Astrocyte (in vitro differentiated cells and primary cell): ENCODE measurements around the gene ARHGAP30. TPM values are rescaled to one million over a fixed set of nuclear protein-coding genes. Genes with fewer than 3 reads are reported as not detected.

Experiments
- DNase-seq: peaks from one replicate; pipeline ENCODE4 v3.0.0-alpha.2; 2010; ENCODE audit warnings: low read depth
- FAIRE-seq: peaks from 2 replicates; lab custom pipeline; 2011; peaks lifted over from hg19 to GRCh38; lab: Jason Lieb, UNC
- H2AFZ ChIP-seq: 2 replicates; pipeline ENCODE4 v1.6.0; 2012; ENCODE audit warnings: low read depth, low read length, inconsistent platforms
- H3K27ac ChIP-seq: 2 replicates; pipeline ENCODE4 v1.5.1; 2011; ENCODE audit warnings: low read depth, low read length, inconsistent platforms
- H3K27me3 ChIP-seq: 2 replicates; pipeline ENCODE4 v1.6.0; 2011; ENCODE audit warnings: low read length, inconsistent platforms; ENCODE audit not compliant: insufficient read depth
- H3K36me3 ChIP-seq: 2 replicates; pipeline ENCODE4 v1.5.1; 2011; ENCODE audit warnings: low read length, inconsistent platforms; ENCODE audit not compliant: insufficient read depth
- H3K4me1 ChIP-seq: 2 replicates; pipeline ENCODE4 v1.5.1; 2011; ENCODE audit warnings: low read length, inconsistent platforms; ENCODE audit not compliant: insufficient read depth
- H3K4me2 ChIP-seq: 2 replicates; pipeline ENCODE4 v1.6.0; 2012; ENCODE audit warnings: low read length, inconsistent platforms
- H3K4me3 ChIP-seq: 2 replicates; pipeline ENCODE4 v1.5.1; 2011; ENCODE audit warnings: low read depth, mild to moderate bottlenecking, low read length, inconsistent platforms; ENCODE audit not compliant: insufficient read depth
- H3K79me2 ChIP-seq: 2 replicates; pipeline ENCODE4 v1.6.0; 2012; ENCODE audit warnings: mild to moderate bottlenecking, low read length, inconsistent platforms; ENCODE audit not compliant: insufficient read depth
- H3K9ac ChIP-seq: 2 replicates; pipeline ENCODE4 v1.6.0; 2012; ENCODE audit warnings: mild to moderate bottlenecking, low read length, inconsistent platforms
- H3K9me3 ChIP-seq: 2 replicates; pipeline ENCODE4 v1.5.1; 2012; ENCODE audit warnings: low read depth, mild to moderate bottlenecking, low read length, inconsistent platforms; ENCODE audit not compliant: insufficient read depth
- H4K20me1 ChIP-seq: 2 replicates; pipeline ENCODE4 v1.6.0; 2012; ENCODE audit warnings: low read length, inconsistent platforms; ENCODE audit not compliant: insufficient read depth
- H3K27ac Mint-ChIP-seq: one replicate; pipeline ENCODE4 v1.8.0; 2021; ENCODE audit warnings: mild to moderate bottlenecking, mixed read lengths; ENCODE audit not compliant: unreplicated experiment
- H3K27me3 Mint-ChIP-seq: one replicate; pipeline ENCODE4 v1.8.0; 2021; ENCODE audit warnings: low read depth, mixed read lengths; ENCODE audit not compliant: unreplicated experiment
- H3K36me3 Mint-ChIP-seq: one replicate; pipeline ENCODE4 v1.8.0; 2021; ENCODE audit warnings: low read depth, mixed read lengths; ENCODE audit not compliant: unreplicated experiment
- H3K4me1 Mint-ChIP-seq: one replicate; pipeline ENCODE4 v1.8.0; 2021; ENCODE audit warnings: low read depth, mixed read lengths; ENCODE audit not compliant: unreplicated experiment
- H3K4me3 Mint-ChIP-seq: one replicate; pipeline ENCODE4 v1.8.0; 2021; ENCODE audit warnings: mild to moderate bottlenecking, moderate library complexity, mixed read lengths; ENCODE audit not compliant: unreplicated experiment
- H3K9me3 Mint-ChIP-seq: one replicate; pipeline ENCODE4 v1.8.0; 2021; ENCODE audit warnings: mild to moderate bottlenecking, mixed read lengths; ENCODE audit not compliant: unreplicated experiment
- CTCF ChIP-seq: IDR thresholded peaks from 2 replicates; pipeline ENCODE4 v1.5.1; 2011; ENCODE audit warnings: low read depth, mild to moderate bottlenecking, inconsistent platforms, low read length, moderate library complexity; ENCODE audit not compliant: insufficient read depth
- EZH2 ChIP-seq: IDR thresholded peaks from 2 replicates; pipeline ENCODE4 v1.6.1; 2012; ENCODE audit warnings: mild to moderate bottlenecking, low read length, inconsistent platforms; ENCODE audit not compliant: insufficient read depth
- total RNA-seq: library from RNA; stranded (reverse); gene quantifications from 2 replicates; pipeline ENCODE4 v1.2.1, GENCODE V29; 2021

ARHGAP30 gene
- total RNA-seq, 1 donor from 2014 or later, result 0.25 TPM

- no peak overlapping the region for H3K4me3 Mint-ChIP-seq
- no peak for TF ChIP-seq EZH2
- TF ChIP-seq CTCF, result no peak
- H2AFZ ChIP-seq, result no peak overlapping the region
These were observed 22.3 kb upstream of the ARHGAP30 start for GRCh38 chr1:161091796-161092507.

GRCh38 chr1:161091093-161091492 is 21.4 kb upstream of the ARHGAP30 start:
- Mint-ChIP-seq H3K9me3 (no peaks in the 10 kb centered on the region), H3K27me3 (no peaks in the 10 kb centered on the region), H3K4me1 (peaks cover 51% of the 10 kb centered on the region), H3K27ac (no peak overlapping the region), H3K36me3 (no peaks in the 10 kb centered on the region), H3K4me3 (no peak overlapping the region)
- no peak for DNase-seq
- Histone ChIP-seq H2AFZ (no peak overlapping the region), H3K4me2 (no peak overlapping the region), H3K27me3 (no peaks in the 10 kb centered on the region), H3K4me1 (peaks cover 13% of the 10 kb centered on the region), H3K4me3 (no peak overlapping the region), H3K27ac (no peak overlapping the region), H3K36me3 (no peaks in the 10 kb centered on the region), H3K79me2 (no peaks in the 10 kb centered on the region), H4K20me1 (no peaks in the 10 kb centered on the region), H3K9ac (no peak overlapping the region), H3K9me3 (no peaks in the 10 kb centered on the region)
- FAIRE-seq, result no peak
- no peak for TF ChIP-seq CTCF

More at GRCh38 chr1:161091796-161092507, 22.3 kb upstream of the ARHGAP30 start:
- Histone ChIP-seq H3K79me2 (no peaks in the 10 kb centered on the region), H3K27me3 (no peaks in the 10 kb centered on the region), H3K27ac (no peak overlapping the region), H3K4me1 (peaks cover 13% of the 10 kb centered on the region), H3K9ac (no peak overlapping the region), H3K36me3 (no peaks in the 10 kb centered on the region), H4K20me1 (no peaks in the 10 kb centered on the region), H3K9me3 (no peaks in the 10 kb centered on the region), H3K4me2 (peak overlapping the region; percentile 65), H3K4me3 (no peak overlapping the region)
- peak; percentile 34 for DNase-seq
- Mint-ChIP-seq H3K27ac (peak overlapping the region; percentile 53), H3K4me1 (peaks cover 51% of the 10 kb centered on the region), H3K36me3 (no peaks in the 10 kb centered on the region), H3K27me3 (no peaks in the 10 kb centered on the region), H3K9me3 (no peaks in the 10 kb centered on the region)
- FAIRE-seq, result no peak

GRCh38 chr1:161090617-161091016 is 20.9 kb upstream of the ARHGAP30 start:
- H3K27me3 Mint-ChIP-seq, result no peaks in the 10 kb centered on the region
- Histone ChIP-seq H3K4me3 (no peak overlapping the region), H4K20me1 (no peaks in the 10 kb centered on the region), H3K9ac (no peak overlapping the region), H3K27ac (no peak overlapping the region), H3K36me3 (no peaks in the 10 kb centered on the region), H3K4me1 (peaks cover 14% of the 10 kb centered on the region), H3K79me2 (no peaks in the 10 kb centered on the region), H2AFZ (no peak overlapping the region), H3K4me2 (no peak overlapping the region), H3K27me3 (no peaks in the 10 kb centered on the region), H3K9me3 (no peaks in the 10 kb centered on the region)
- TF ChIP-seq CTCF (no peak), EZH2 (no peak)
- H3K9me3 Mint-ChIP-seq, result no peaks in the 10 kb centered on the region
- FAIRE-seq (no peak), DNase-seq (no peak)
- no peaks in the 10 kb centered on the region for H3K36me3 Mint-ChIP-seq
- H3K27ac Mint-ChIP-seq, result no peak overlapping the region
- peaks cover 54% of the 10 kb centered on the region for H3K4me1 Mint-ChIP-seq
- H3K4me3 Mint-ChIP-seq, result no peak overlapping the region
